SK-N-SH (cell line): ENCODE results near the gene FBXL7. TPM values are rescaled to one million over a fixed set of nuclear protein-coding genes. Genes with fewer than 3 reads are reported as not detected.

Experiments
- CTCF ChIA-PET: fragments of 300-600, 350-600 bp; formaldehyde crosslinking; extraction: SDS; loops from one replicate; lab custom pipeline; 2021; lab: Yijun Ruan, JAX
- POLR2A ChIA-PET: fragments of 350-600 bp; sonication (Branson Sonifier 250); formaldehyde crosslinking; extraction: SDS; loops from one replicate; lab custom pipeline; 2020; ENCODE audit warnings: antibody characterized with exemption, inconsistent platforms; lab: Yijun Ruan, JAX
- DNase-seq: peaks from one replicate; pipeline ENCODE4 v3.0.0; 2012
- H2AFZ ChIP-seq: fragments of 200-600 bp; sonication (generic); 2 replicates; pipeline ENCODE4 v1.8.1; 2016; ENCODE audit warnings: antibody characterized with exemption, mild to moderate bottlenecking, low read depth
- H3F3A ChIP-seq: fragments of 200-600 bp; sonication (generic); replicated peaks from 2 replicates; pipeline ENCODE3; 2016; ENCODE audit warnings: antibody characterized with exemption, mild to moderate bottlenecking; ENCODE audit not compliant: insufficient read depth
- H3K27ac ChIP-seq, 2 experiments: fragments of 200-500 bp in 1 of 2; fragments of 200-600 bp in 1 of 2; sonication (Bioruptor generic) in 1 of 2; sonication (generic), shearing (Covaris generic) in 1 of 2; 2 replicates each; pipeline versions ENCODE4 v1.5.1 to v1.6.1; 2014 to 2016; ENCODE audit warnings: low read depth in 2 of 2, inconsistent platforms in 1 of 2, low read length in 1 of 2, mild to moderate bottlenecking in 1 of 2, mixed read lengths in 1 of 2
- H3K27me3 ChIP-seq: fragments of 200-600 bp; sonication (generic), shearing (Covaris generic); 2 replicates; pipeline ENCODE4 v1.6.1; 2016; ENCODE audit warnings: mixed run types; ENCODE audit not compliant: insufficient read depth
- H3K36me3 ChIP-seq, 2 experiments: fragments of 200-500 bp in 1 of 2; fragments of 200-600 bp in 1 of 2; sonication (Bioruptor generic) in 1 of 2; sonication (generic) in 1 of 2; replicated peaks in 1 of 2; 2 replicates each; pipeline versions ENCODE3 to v1.5.1; 2014 to 2016; ENCODE audit warnings: low read length in 1 of 2, mild to moderate bottlenecking in 1 of 2; ENCODE audit not compliant: insufficient read depth in 2 of 2, control insufficient read depth in 1 of 2
- H3K4me1 ChIP-seq, 2 experiments: fragments of 200-500 bp in 1 of 2; fragments of 200-600 bp in 1 of 2; sonication (Bioruptor generic) in 1 of 2; sonication (generic), shearing (Covaris generic) in 1 of 2; 2 replicates each; pipeline versions ENCODE4 v1.5.1 to v1.6.1; 2014 to 2016; ENCODE audit warnings: low read depth in 1 of 2, low read length in 1 of 2, mixed run types in 1 of 2; ENCODE audit not compliant: insufficient read depth in 2 of 2, control insufficient read depth in 1 of 2
- H3K4me2 ChIP-seq: fragments of 200-600 bp; sonication (generic), shearing (Covaris generic); 2 replicates; pipeline ENCODE4 v1.6.1; 2017; ENCODE audit warnings: mixed run types
- H3K4me3 ChIP-seq, 2 experiments: fragments of 200-500 bp in 1 of 2; fragments of 200-600 bp in 1 of 2; sonication (Bioruptor generic) in 1 of 2; sonication (generic), shearing (Covaris generic) in 1 of 2; 2 replicates each; pipeline versions ENCODE4 v1.5.1 to v1.8.1; 2014 to 2016; ENCODE audit warnings: low read depth in 2 of 2, inconsistent platforms in 1 of 2, low read length in 1 of 2, mild to moderate bottlenecking in 1 of 2, mixed read lengths in 1 of 2, moderate library complexity in 1 of 2
- H3K79me2 ChIP-seq: fragments of 200-600 bp; sonication (generic); 2 replicates; pipeline ENCODE4 v1.8.1; 2017; ENCODE audit warnings: mild to moderate bottlenecking; ENCODE audit not compliant: insufficient read depth
- H3K9ac ChIP-seq: fragments of 200-600 bp; sonication (generic); 2 replicates; pipeline ENCODE4 v1.6.1; 2017; ENCODE audit warnings: mixed run types
- H3K9me2 ChIP-seq: fragments of 200-600 bp; sonication (generic); 2 replicates; pipeline ENCODE4 v1.6.1; 2017; ENCODE audit warnings: mixed run types
- H3K9me3 ChIP-seq: fragments of 200-600 bp; sonication (generic); 2 replicates; pipeline ENCODE4 v1.6.1; 2017; ENCODE audit warnings: mixed run types, mild to moderate bottlenecking, moderate library complexity
- H4K20me1 ChIP-seq: fragments of 200-600 bp; sonication (generic); 2 replicates; pipeline ENCODE4 v1.6.1; 2017; ENCODE audit warnings: mild to moderate bottlenecking, mixed run types; ENCODE audit not compliant: insufficient read depth
- CTCF ChIP-seq: fragments of 200-600 bp; sonication (generic); IDR thresholded peaks from 2 replicates; pipeline ENCODE4 v1.6.1; 2017; ENCODE audit warnings: antibody characterized with exemption, mild to moderate bottlenecking, moderate library complexity
- ELF1 ChIP-seq: IDR thresholded peaks from 2 replicates; pipeline ENCODE4 v1.4.0; 2012
- EZH2phosphoT487 ChIP-seq: fragments of 200-600 bp; sonication (generic); IDR thresholded peaks from 2 replicates; pipeline ENCODE4 v1.6.1; 2017; ENCODE audit warnings: low read depth, mixed run types, mild to moderate bottlenecking, antibody characterized with exemption, moderate library complexity, borderline replicate concordance
- FOXJ3 ChIP-seq: sonication (generic); formaldehyde crosslinking; IDR thresholded peaks from 2 replicates; pipeline ENCODE4 v1.5.1; 2020; ENCODE audit warnings: mild to moderate bottlenecking, missing genetic modification reagents
- FOXM1 ChIP-seq: IDR thresholded peaks from 2 replicates; pipeline ENCODE4 v1.4.0; 2012; ENCODE audit warnings: low read depth, mild to moderate bottlenecking
- GABPA ChIP-seq: IDR thresholded peaks from 2 replicates; pipeline ENCODE4 v1.4.0; 2012; ENCODE audit warnings: low read depth, mild to moderate bottlenecking
- GATA2 ChIP-seq: sonication (generic); formaldehyde crosslinking; IDR thresholded peaks from 2 replicates; pipeline ENCODE4 v1.5.0; 2020; ENCODE audit warnings: mild to moderate bottlenecking, missing genetic modification reagents
- IRF3 ChIP-seq: fragments of 150-350 bp; IDR thresholded peaks from 2 replicates; pipeline ENCODE4 v1.6.1; 2016; ENCODE audit warnings: mild to moderate bottlenecking, low read depth, low read length
- MEF2A ChIP-seq: IDR thresholded peaks from 2 replicates; pipeline ENCODE4 v1.4.0; 2012; ENCODE audit warnings: low read depth, borderline replicate concordance
- MXI1 ChIP-seq: IDR thresholded peaks from 2 replicates; pipeline ENCODE4 v1.6.1; 2012; ENCODE audit warnings: mild to moderate bottlenecking, low read depth, low read length, improper control_type of control experiment
- NRF1 ChIP-seq: IDR thresholded peaks from 2 replicates; pipeline ENCODE4 v1.6.1; 2012; ENCODE audit warnings: low read depth, mild to moderate bottlenecking, low read length
- POLR2AphosphoS5 ChIP-seq: IDR thresholded peaks from 2 replicates; pipeline ENCODE4 v1.6.1; 2012; ENCODE audit warnings: low read depth, low read length
- RAD21 ChIP-seq: IDR thresholded peaks from 2 replicates; pipeline ENCODE4 v1.6.1; 2012; ENCODE audit warnings: mild to moderate bottlenecking, low read length
- RCOR1 ChIP-seq: fragments of 150-350 bp; IDR thresholded peaks from 2 replicates; pipeline ENCODE4 v1.6.1; 2017; ENCODE audit warnings: antibody characterized with exemption, low read length
- RXRA ChIP-seq: IDR thresholded peaks from 2 replicates; pipeline ENCODE4 v1.4.0; 2012; ENCODE audit warnings: low read depth, mild to moderate bottlenecking, borderline replicate concordance
- SIN3A ChIP-seq: IDR thresholded peaks from 2 replicates; pipeline ENCODE4 v1.6.1; 2012; ENCODE audit warnings: low read depth, mild to moderate bottlenecking, low read length, moderate library complexity, borderline replicate concordance
- SMC3 ChIP-seq: IDR thresholded peaks from 2 replicates; pipeline ENCODE4 v1.6.1; 2012; ENCODE audit warnings: low read depth, low read length, improper control_type of control experiment
- TAF1 ChIP-seq: IDR thresholded peaks from 2 replicates; pipeline ENCODE4 v1.6.1; 2012; ENCODE audit warnings: low read depth, mild to moderate bottlenecking, low read length, moderate library complexity, borderline replicate concordance
- TCF12 ChIP-seq: IDR thresholded peaks from 2 replicates; pipeline ENCODE4 v1.4.0; 2012
- TEAD4 ChIP-seq: IDR thresholded peaks from 2 replicates; pipeline ENCODE4 v1.4.0; 2012; ENCODE audit warnings: mild to moderate bottlenecking, borderline replicate concordance; ENCODE audit not compliant: insufficient read depth
- USF2 ChIP-seq: fragments of 150-350 bp; IDR thresholded peaks from 2 replicates; pipeline ENCODE4 v1.6.1; 2017; ENCODE audit warnings: antibody characterized with exemption, low read length, low read depth, borderline replicate concordance
- YY1 ChIP-seq: IDR thresholded peaks from 2 replicates; pipeline ENCODE4 v1.4.0; 2012; ENCODE audit warnings: low read depth, mild to moderate bottlenecking
- WGBS: methylation state at CpG from one replicate; pipeline ENCODE4 v1.1.6; 2017; ENCODE audit warnings: low lambda C conversion rate; 5-methylcytosine and 5-hydroxymethylcytosine counted together
- polyA plus RNA-seq, 3 experiments: library from polyadenylated mRNA; depleted of rRNA; stranded (reverse); fragments of >200 nt; gene quantifications; 2 replicates each; pipeline ENCODE4 v1.2.3, GENCODE V29; 2012
- TF ChIP-seq, protein P1 (sequence below): IDR thresholded peaks from 2 replicates; pipeline ENCODE4 v1.4.0; 2012; ENCODE audit warnings: low read depth, borderline replicate concordance

FBXL7 gene
- polyA plus RNA-seq, 1 of the 3 experiments (the other 2 are of a cell fraction), result 7.0 TPM

- no peak overlapping the region for H3K9ac ChIP-seq
- peak overlapping the region; percentile 39; the same call in 1 of the 2 replicates for H3K4me2 ChIP-seq
- ChIA-PET CTCF (interaction anchor here (0.6 to 2.2 kb wide), 15 partner anchors 10 to 649 kb away, joined by 3 to 10 read pairs (median 3); no protein-coding TSS in a partner anchor), POLR2A (no interaction called here)
- H4K20me1 ChIP-seq, result no peaks in the 10 kb centered on the region
- no peaks in the 10 kb centered on the region for H3K27me3 ChIP-seq
- no peak for TF ChIP-seq GATA2 (CRISPR knock-in tag)
- TF ChIP-seq RCOR1, result no peak
- no peak for TF ChIP-seq SIN3A
- no peak for TF ChIP-seq FOXJ3 (CRISPR knock-in tag)
- no peak for TF ChIP-seq NRF1
- H3K4me3 ChIP-seq, result no peak overlapping the region
- H3K36me3 ChIP-seq, result no peaks in the 10 kb centered on the region
- H3F3A ChIP-seq, result peaks cover 3% of the 10 kb centered on the region
- H3K9me2 ChIP-seq, result no peaks in the 10 kb centered on the region
- WGBS, result 83% methylated on average over 3 of the region's 3 CpGs
- H3K9me3 ChIP-seq, result no peaks in the 10 kb centered on the region
- 0 out of 2 replicates have a peak, but pooled peaks cover 4% of the 10 kb centered on the region for H3K79me2 ChIP-seq
- peaks cover 14 to 23% of the 10 kb centered on the region in 2 experiments; a peak in 3 of 4 replicates for H3K4me1 ChIP-seq
- H2AFZ ChIP-seq, result no peak overlapping the region
- peak overlapping the region; percentile 35 to 85; a peak in 3 of 4 replicates for H3K27ac ChIP-seq
- no peak for DNase-seq
These were observed 307.3 kb downstream of the FBXL7 start for GRCh38 chr5:15807248-15807647.

DNA sequence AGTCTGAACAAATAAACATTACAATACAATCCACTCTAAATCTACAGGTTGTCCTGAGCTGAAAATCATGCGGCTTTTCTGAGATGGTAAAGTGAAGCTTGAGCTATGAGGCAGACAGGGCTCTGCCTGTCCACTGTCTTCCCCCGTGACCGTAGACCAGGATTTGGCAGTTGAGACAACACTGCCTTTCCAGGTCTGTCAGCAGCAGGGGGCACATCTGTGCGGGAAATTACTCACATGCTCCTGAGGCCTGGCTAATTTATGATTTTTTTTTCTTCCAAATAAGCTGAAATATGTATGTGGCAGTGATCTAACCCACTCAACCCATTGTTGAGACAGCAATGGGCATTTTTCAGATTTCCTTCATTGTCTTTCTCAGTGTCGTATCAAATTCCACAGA, 307.9 kb downstream of the FBXL7 start:
- H3K9me3 ChIP-seq, result no peaks in the 10 kb centered on the region
- H4K20me1 ChIP-seq, result no peaks in the 10 kb centered on the region
- H3K27me3 ChIP-seq, result no peaks in the 10 kb centered on the region
- peak overlapping the region; percentile 39 for H3K4me2 ChIP-seq
- no peaks in the 10 kb centered on the region for H3K9me2 ChIP-seq
- peaks cover 14 to 23% of the 10 kb centered on the region in 2 experiments; a peak in 3 of 4 replicates for H3K4me1 ChIP-seq
- no peak overlapping the region for H2AFZ ChIP-seq
- peak; percentile 72 for DNase-seq
- peak overlapping the region; percentile 35 to 85; a peak in 3 of 4 replicates for H3K27ac ChIP-seq
- CTCF ChIA-PET, result interaction anchor here (0.6 to 2.2 kb wide), 22 partner anchors 9 to 648 kb away, joined by 3 to 10 read pairs (median 3); no protein-coding TSS in a partner anchor
- POLR2A ChIA-PET, result no interaction called here
- peak overlapping the region in 1 of 2 experiments; percentile 11; a peak in 1 of 4 replicates for H3K4me3 ChIP-seq
- H3K36me3 ChIP-seq, result no peaks in the 10 kb centered on the region
- WGBS, result 19% methylated on average over 5 of the region's 5 CpGs
- no peak overlapping the region for H3K9ac ChIP-seq
- peaks cover 3% of the 10 kb centered on the region for H3F3A ChIP-seq
- 0 out of 2 replicates have a peak, but pooled peaks cover 4% of the 10 kb centered on the region for H3K79me2 ChIP-seq
- TF ChIP-seq NRF1 (no peak), RXRA (no peak), FOXM1 (no peak), FOXJ3 (CRISPR knock-in tag) (no peak), RCOR1 (no peak), USF2 (no peak), RAD21 (peak; percentile 77), MEF2A (no peak), MXI1 (peak; percentile 76), ELF1 (no peak), CTCF (peak; percentile 46), TEAD4 (no peak), GABPA (no peak), EZH2phosphoT487 (no peak), POLR2AphosphoS5 (no peak), SMC3 (peak; percentile 73), YY1 (no peak), TAF1 (no peak), SIN3A (no peak), TCF12 (peak; percentile 63), IRF3 (no peak)
- TF ChIP-seq, protein P1, sequence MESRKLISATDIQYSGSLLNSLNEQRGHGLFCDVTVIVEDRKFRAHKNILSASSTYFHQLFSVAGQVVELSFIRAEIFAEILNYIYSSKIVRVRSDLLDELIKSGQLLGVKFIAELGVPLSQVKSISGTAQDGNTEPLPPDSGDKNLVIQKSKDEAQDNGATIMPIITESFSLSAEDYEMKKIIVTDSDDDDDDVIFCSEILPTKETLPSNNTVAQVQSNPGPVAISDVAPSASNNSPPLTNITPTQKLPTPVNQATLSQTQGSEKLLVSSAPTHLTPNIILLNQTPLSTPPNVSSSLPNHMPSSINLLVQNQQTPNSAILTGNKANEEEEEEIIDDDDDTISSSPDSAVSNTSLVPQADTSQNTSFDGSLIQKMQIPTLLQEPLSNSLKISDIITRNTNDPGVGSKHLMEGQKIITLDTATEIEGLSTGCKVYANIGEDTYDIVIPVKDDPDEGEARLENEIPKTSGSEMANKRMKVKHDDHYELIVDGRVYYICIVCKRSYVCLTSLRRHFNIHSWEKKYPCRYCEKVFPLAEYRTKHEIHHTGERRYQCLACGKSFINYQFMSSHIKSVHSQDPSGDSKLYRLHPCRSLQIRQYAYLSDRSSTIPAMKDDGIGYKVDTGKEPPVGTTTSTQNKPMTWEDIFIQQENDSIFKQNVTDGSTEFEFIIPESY, result no peak
